HG03097 (cell line): ENCODE results near the gene COPS7B.

Source experiments
- ATAC-seq: cut with Tn5 transposase; IDR thresholded peaks from one replicate; pipeline ENCODE4 v1.9.1; 2021; ENCODE audit not compliant: unreplicated experiment, low FRiP score

COPS7B gene

GRCh38 chr2:231785413-231785812 lies 832 bp upstream of the COPS7B start:
- ATAC-seq = no peak

- ATAC-seq = no peak
Measured at GRCh38 chr2:231785822-231786176, 446 bp upstream of the COPS7B start.

GRCh38 chr2:231786917-231787292 lies 660 bp downstream of the COPS7B start:
- ATAC-seq = no peak

GRCh38 chr2:231791107-231791506 lies 4.9 kb downstream of the COPS7B start:
- ATAC-seq = no peak

GRCh38 chr2:231794383-231794782 lies 8.1 kb downstream of the COPS7B start:
- no peak for ATAC-seq

- ATAC-seq = no peak
Measured at GRCh38 chr2:231795525-231796327, 9.5 kb downstream of the COPS7B start.

GRCh38 chr2:231800493-231801091 lies 14.3 kb downstream of the COPS7B start:
- no peak for ATAC-seq

GRCh38 chr2:231803501-231804138 lies 17.4 kb downstream of the COPS7B start:
- ATAC-seq = no peak

GRCh38 chr2:231807020-231807419 lies 20.8 kb downstream of the COPS7B start:
- no peak for ATAC-seq

GRCh38 chr2:231810905-231811304 lies 24.7 kb downstream of the COPS7B start:
- no peak for ATAC-seq

- no peak for ATAC-seq
Measured at GRCh38 chr2:231816327-231817026, 30.2 kb downstream of the COPS7B start.

GRCh38 chr2:231819447-231820042 lies 33.3 kb downstream of the COPS7B start:
- ATAC-seq = no peak

GRCh38 chr2:231820786-231821303 lies 34.6 kb downstream of the COPS7B start:
- no peak for ATAC-seq

GRCh38 chr2:231821908-231822307 lies 35.7 kb downstream of the COPS7B start:
- ATAC-seq = no peak

- no peak for ATAC-seq
Measured at GRCh38 chr2:231853105-231853504, 66.9 kb downstream of the COPS7B start.

GRCh38 chr2:231854616-231855125 lies 68.4 kb downstream of the COPS7B start:
- no peak for ATAC-seq

GRCh38 chr2:231856959-231857358 lies 70.7 kb downstream of the COPS7B start:
- no peak for ATAC-seq
